GM23338 (cell line): ENCODE results near the gene USP32.

Source experiments
- CREB1 ChIP-seq: fragments of 250-450 bp; sonication (Bioruptor Pico); IDR thresholded peaks from 2 replicates; pipeline ENCODE4 v1.5.0; 2020; ENCODE audit warnings: low read depth, mild to moderate bottlenecking, moderate library complexity
- CTCF ChIP-seq, 2 experiments: fragments of 200-600 bp in 1 of 2; sonication (generic) in 1 of 2; conservative IDR thresholded peaks; 2 replicates each; pipeline versions ENCODE4 v1.5.1 to v1.6.1; 2016 to 2017; ENCODE audit warnings: antibody characterized with exemption in 2 of 2, low read depth in 2 of 2, mild to moderate bottlenecking in 2 of 2, moderate library complexity in 1 of 2
- ETS1 ChIP-seq: IDR thresholded peaks from 2 replicates; pipeline ENCODE4 v1.6.1; 2016; ENCODE audit warnings: antibody characterized with exemption
- EZH2 ChIP-seq: fragments of 200-600 bp; sonication (generic); IDR thresholded peaks from one replicate; pipeline ENCODE4 v1.8.0; 2017; ENCODE audit warnings: antibody characterized with exemption, mild to moderate bottlenecking, low read depth; ENCODE audit not compliant: unreplicated experiment
- ZNF114 ChIP-seq: fragments of 250-450 bp; sonication (Bioruptor Pico); IDR thresholded peaks from 2 replicates; pipeline ENCODE4 v1.5.0; 2020; ENCODE audit warnings: mild to moderate bottlenecking, moderate library complexity

GRCh38 chr17:60328679-60329078 lies 63.3 kb downstream of the USP32 start:
- TF ChIP-seq CTCF (conservative IDR thresholded peaks at IDR 0.05; ENCODE audit: low read depth in 2 of 2) (no peak), ETS1 (no peak), EZH2 (no peak), ZNF114 (CRISPR knock-in tag) (no peak), CREB1 (CRISPR knock-in tag) (no peak)
